ENCODE measurements around the gene FEV.
"Not testable (repeated sequence)": the region's sequence is repeated elsewhere in the genome, so short reads cannot be mapped to it uniquely, and the experiment has no call there.

Gene FEV

GRCh38 chr2:218963601-218964000 lies 21.4 kb downstream of the FEV start:
- DNase-seq: no peak

GRCh38 chr2:218962859-218963492 lies 22.0 kb downstream of the FEV start:
- peak; percentile 64 for DNase-seq

- DNase-seq: no peak
Measured at GRCh38 chr2:218961651-218962570, 23.1 kb downstream of the FEV start.

GRCh38 chr2:218961229-218961628 lies 23.8 kb downstream of the FEV start:
- no peak for DNase-seq

GRCh38 chr2:218960309-218961165 lies 24.4 kb downstream of the FEV start:
- DNase-seq: no peak

GRCh38 chr2:218959761-218960308 lies 25.1 kb downstream of the FEV start:
- no peak for DNase-seq

DNA sequence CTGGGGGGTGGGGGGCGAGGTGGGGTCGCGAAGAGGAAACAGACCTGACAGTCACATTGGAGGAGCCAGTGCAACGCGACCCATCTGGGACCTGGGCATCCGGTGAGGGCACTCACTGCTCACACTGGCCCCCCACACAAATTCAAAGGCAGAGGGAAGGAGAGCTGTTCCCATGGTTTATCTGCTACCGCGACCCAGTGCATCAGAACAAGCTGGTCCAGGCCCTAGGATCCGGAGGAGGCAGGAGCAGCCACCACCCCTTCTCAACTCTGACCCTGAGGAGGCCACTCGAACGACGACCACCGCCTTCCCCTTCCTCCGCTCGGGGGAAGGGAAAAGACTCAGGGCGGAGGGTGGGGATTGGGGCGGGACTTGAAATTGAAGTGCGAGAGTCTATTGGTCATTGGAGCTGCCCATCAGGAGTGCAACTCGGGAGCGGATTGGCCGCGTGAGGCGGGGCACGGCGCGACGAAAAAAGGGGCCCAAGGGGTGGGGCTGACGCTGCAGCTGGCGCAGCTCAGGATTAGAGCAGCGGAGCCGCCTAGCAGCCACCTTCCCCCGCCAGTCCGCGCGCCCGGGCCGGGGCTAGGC lies 25.7 kb downstream of the FEV start, which contains the start of gene CDK5R2:
Gene CDK5R2, plus strand, starts transcription at position 526 of the 591 bp plus-strand sequence. CDS start 155 bp downstream, outside the sequence.
- peak; percentile 57 for DNase-seq

- DNase-seq: no peak
Measured at GRCh38 chr2:218958276-218958675, 26.7 kb downstream of the FEV start.

GRCh38 chr2:218957671-218958070 lies 27.3 kb downstream of the FEV start:
- no peak for DNase-seq

GRCh38 chr2:218956039-218956438 lies 28.9 kb downstream of the FEV start:
- no peak for DNase-seq

DNA sequence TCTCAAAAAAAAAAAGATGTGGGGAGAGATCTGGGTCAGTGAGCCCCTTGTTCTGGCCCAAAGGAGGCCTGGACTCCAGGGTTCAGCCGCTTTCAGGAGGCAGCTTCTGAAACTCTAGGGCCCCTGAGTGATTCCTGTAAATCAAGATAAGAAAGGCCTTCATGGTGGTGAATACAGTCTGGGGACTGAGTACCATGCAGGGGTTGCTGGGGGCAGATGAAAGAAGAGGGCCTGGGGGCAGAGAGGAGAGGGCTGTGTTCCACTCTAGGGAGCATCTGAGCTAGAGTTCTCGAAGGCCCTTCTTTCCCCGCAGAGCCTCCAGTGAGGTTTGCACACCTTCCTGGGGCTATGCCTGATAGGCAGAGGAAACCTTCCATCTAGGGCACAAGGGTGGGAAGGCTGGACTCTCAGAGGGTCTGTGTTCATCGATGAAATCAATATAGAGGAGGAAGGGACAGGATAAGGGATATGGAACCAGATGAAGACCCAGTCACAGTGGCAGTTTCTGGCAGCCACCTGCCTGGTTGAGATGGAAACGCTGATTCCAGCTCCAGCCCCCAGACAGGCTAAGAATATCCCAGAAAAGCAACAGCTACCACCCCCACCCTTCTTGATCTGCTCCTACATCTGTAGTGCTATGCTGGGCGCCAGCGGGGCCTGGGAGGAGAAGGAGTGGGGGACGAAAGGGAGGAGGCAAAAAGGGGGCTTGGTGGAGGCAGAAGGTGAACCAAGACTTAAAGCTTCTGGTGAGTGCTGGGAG lies 30.3 kb downstream of the FEV start:
- no peak for DNase-seq

- no peak for DNase-seq
Measured at GRCh38 chr2:218953366-218953954, 31.5 kb downstream of the FEV start.

DNA sequence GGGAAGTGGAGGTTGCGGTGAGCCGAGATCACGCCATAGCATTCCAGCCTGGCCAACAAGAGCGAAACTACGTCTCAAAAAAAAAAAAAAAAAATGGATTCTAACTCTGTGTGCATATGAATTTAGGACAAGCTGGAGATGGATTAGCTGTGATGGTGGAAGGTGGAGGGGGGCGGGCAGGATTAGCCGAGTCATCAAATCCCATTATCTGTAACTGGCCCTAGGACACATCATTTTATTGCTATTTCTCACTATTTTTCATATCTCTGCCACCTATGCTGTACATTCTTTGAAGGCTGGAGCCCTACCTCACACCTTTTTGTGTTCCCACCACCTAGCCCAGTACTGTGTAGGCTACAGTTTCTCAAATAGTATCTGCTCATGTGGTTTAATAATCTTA lies 32.8 kb downstream of the FEV start:
- DNase-seq: no peak

DNA sequence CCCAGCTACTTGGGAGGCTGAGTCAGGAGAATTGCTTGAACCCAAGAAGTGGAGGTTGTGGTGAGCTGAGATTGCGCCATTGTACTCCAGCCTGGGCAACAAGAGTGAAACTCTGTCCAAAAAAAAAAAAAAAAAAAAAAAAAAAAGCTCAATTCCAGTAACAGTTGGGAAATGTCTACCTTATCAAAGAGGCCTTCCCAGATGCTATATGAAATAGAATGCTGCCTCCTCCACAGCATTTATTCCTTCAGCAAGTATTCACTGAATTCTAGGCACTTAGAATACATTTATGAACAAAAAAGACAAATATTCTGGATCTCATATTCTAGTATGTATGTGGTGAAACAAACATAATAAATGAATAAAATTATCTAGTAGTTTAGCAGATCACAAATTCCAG lies 38.4 kb downstream of the FEV start:
- DNase-seq: no peak

- DNase-seq: no peak
Measured at GRCh38 chr2:218944759-218945404, 40.1 kb downstream of the FEV start.

DNA sequence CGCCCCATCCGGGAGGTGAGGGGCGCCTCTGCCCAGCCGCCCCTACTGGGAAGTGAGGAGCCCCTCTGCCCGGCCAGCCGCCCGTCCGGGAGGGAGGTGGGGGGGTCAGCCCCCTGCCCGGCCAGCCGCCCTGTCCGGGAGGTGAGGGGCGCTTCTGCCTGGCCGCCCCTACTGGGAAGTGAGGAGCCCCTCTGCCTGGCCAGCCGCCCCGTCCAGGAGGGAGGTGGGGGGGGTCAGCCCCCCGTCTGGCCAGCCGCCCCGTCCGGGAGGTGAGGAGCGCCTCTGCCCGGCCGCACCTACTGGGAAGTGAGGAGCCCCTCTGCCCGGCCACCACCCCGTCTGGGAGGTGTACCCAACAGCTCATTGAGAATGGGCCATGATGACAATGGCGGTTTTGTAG lies 53.2 kb downstream of the FEV start:
- DNase-seq: not testable (repeated sequence)
